Psoas muscle (tissue), 8 donors: ENCODE measurements around the gene AJAP1. TPM values are rescaled to one million over a fixed set of nuclear protein-coding genes. Genes with fewer than 3 reads are reported as not detected.

ENCODE experiments used
- ATAC-seq, 4 donors: fragments of 200-7000 bp; cut with Tn5 transposase; one replicate each; pipeline ENCODE4 v1.9.1; 2020; ENCODE audit warnings: moderate library complexity in 3 of 4, mild to moderate bottlenecking in 2 of 4
- DNase-seq, 2 donors: peaks; one replicate each; pipeline ENCODE4 v3.0.0-alpha.2; 2020
- H3K27ac ChIP-seq: fragments of 200-600 bp; one replicate; pipeline ENCODE4 v1.8.0; 2022
- H3K27me3 ChIP-seq, 3 donors: fragments of 200-600 bp in 1 of 3; one replicate each; pipeline versions ENCODE4 v1.6.1 to v1.8.0; 2013 to 2022; ENCODE audit warnings: low read length in 2 of 3, mild to moderate bottlenecking in 2 of 3, moderate library complexity in 1 of 3; ENCODE audit not compliant: insufficient read depth in 3 of 3
- H3K36me3 ChIP-seq, 2 donors: fragments of 200-600 bp in 1 of 2; one replicate each; pipeline versions ENCODE4 v1.6.1 to v1.8.0; 2013 to 2022; ENCODE audit warnings: low read depth in 1 of 2, mild to moderate bottlenecking in 1 of 2, moderate library complexity in 1 of 2; ENCODE audit not compliant: insufficient read depth in 1 of 2
- H3K4me1 ChIP-seq: fragments of 200-600 bp; one replicate; pipeline ENCODE4 v1.8.0; 2022
- H3K4me3 ChIP-seq: fragments of 200-600 bp; one replicate; pipeline ENCODE4 v1.8.0; 2022; ENCODE audit warnings: mild to moderate bottlenecking
- H3K9me3 ChIP-seq: fragments of 200-600 bp; one replicate; pipeline ENCODE4 v1.8.0; 2022
- WGBS, 3 donors: extraction: QIAGEN DNeasy Blood & Tissue Kit; methylation state at CpG; one replicate each; pipeline versions ENCODE4 v1.1.6 to v1.1.7; 2013; 5-methylcytosine and 5-hydroxymethylcytosine counted together
- intact Hi-C, 2 donors: fragments of 100-400 bp; cut with DNase I; formaldehyde crosslinking; loops; one replicate each; pipeline versions ENCODE4 v1.11.0 to v1.14.2; 2022
- polyA plus RNA-seq, 3 donors: library from polyadenylated mRNA; stranded (reverse); fragments of 200-250 nt; gene quantifications; one replicate each; pipeline ENCODE4 v1.2.3, GENCODE V29; 2013
- total RNA-seq, 4 donors: library from RNA; stranded (reverse); fragmentation: NEBNext Ultra II Directional in 2 of 4; extraction: Animal tissue kit (Norgen Biotek cat#: 25700) in 2 of 4; gene quantifications; one replicate each; pipeline versions ENCODE4 v1.2.1 to v1.2.4, GENCODE V29; 2021 to 2023
- TF ChIP-seq, protein P1 (sequence below): fragments of 200-600 bp; IDR thresholded peaks from one replicate; pipeline ENCODE4 v1.8.0; 2022; ENCODE audit warnings: antibody characterized with exemption
- donor health status: healthy with polysubstance abuse.
- donor health status: DM: no; HTN: no; CAD: no; lungs with moderate emphysema.
- donor health status: Bipolar disorder and iron deficiency.
- donor health status: healthy.
- donor health status: DM: yes; HTN: yes; CAD: no.
- donor health status: DM: no; HTN: no; CAD: no.
- donor health status: DM: no; HTN: no; CAD: no.
- donor health status: DM: yes; HTN: yes; CAD: no.

AJAP1 gene
- total and polyA plus RNA-seq, 7 donors: under 0.01 to 1.4 (median 0.07) TPM

DNA sequence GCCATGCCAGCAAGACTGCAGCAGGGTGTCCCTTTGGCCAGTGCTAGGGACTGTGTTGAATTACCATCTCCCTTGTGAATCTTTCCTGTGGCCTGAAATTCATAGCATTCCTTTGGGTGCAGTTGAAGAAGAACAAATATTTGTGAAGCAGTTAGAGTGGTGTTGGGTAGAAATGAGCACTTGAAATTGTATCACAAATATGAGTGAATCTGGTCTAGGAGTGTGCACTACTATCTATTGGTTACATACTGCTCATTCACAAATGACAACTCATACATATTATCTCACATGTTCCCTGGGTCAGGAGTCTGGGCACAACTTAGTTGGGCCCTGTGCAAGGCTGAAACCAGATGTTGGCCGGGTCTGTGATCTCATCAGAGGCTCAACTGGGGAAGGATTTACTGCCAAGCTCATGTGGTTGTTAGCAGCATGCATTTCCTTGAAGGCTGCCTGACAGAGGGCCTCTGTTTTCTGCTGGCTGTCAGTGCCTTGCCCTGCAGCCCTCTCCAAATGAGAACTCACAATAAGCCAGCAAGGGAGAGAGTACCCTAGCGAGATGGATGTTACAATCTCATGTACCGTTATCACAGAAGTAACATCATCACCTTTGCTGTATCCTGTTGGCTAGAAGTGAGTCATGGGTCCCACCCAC is 23.8 kb downstream of the AJAP1 start:
- intact Hi-C loops: no loop called here
- Histone ChIP-seq H3K4me1 (no peaks in the 10 kb centered on the region), H3K4me3 (no peak overlapping the region), H3K27ac (no peak overlapping the region), H3K36me3 (no peaks in the 10 kb centered on the region), H3K27me3 (peaks cover 0 to 4% (median 0%) of the 10 kb centered on the region in 3 donors), H3K9me3 (no peaks in the 10 kb centered on the region)
- TF ChIP-seq, protein P1, sequence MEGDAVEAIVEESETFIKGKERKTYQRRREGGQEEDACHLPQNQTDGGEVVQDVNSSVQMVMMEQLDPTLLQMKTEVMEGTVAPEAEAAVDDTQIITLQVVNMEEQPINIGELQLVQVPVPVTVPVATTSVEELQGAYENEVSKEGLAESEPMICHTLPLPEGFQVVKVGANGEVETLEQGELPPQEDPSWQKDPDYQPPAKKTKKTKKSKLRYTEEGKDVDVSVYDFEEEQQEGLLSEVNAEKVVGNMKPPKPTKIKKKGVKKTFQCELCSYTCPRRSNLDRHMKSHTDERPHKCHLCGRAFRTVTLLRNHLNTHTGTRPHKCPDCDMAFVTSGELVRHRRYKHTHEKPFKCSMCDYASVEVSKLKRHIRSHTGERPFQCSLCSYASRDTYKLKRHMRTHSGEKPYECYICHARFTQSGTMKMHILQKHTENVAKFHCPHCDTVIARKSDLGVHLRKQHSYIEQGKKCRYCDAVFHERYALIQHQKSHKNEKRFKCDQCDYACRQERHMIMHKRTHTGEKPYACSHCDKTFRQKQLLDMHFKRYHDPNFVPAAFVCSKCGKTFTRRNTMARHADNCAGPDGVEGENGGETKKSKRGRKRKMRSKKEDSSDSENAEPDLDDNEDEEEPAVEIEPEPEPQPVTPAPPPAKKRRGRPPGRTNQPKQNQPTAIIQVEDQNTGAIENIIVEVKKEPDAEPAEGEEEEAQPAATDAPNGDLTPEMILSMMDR: no peak
- no peak for ATAC-seq
- WGBS, 3 donors: 54 to 86% (median 85%) methylated on average over 3 of the region's 3 CpGs
- DNase-seq: no peak

DNA sequence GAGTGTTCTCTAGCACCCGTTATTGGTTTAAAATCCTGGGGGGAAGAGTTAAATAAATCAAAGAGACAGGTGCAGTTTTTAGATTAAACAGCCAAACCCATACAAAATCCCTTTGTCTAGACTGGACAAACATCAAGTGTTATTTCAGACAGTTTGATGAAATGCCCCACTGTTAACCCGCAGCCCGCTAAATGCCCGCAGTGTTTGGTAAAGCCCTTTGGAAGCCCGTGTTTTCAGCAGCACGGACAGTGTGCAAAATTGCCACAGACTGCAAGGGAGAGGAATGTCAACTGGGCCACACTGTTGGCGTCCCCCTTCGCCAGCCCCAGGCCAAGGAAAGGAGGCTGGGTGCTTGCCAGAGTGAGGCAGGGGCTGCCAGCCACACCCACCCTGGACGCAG is 26.6 kb downstream of the AJAP1 start:
- H3K9me3 ChIP-seq: no peaks in the 10 kb centered on the region
- no peaks in the 10 kb centered on the region for H3K4me1 ChIP-seq
- intact Hi-C loops: no loop called here
- ATAC-seq (no peak), DNase-seq (no peak)
- WGBS, 3 donors: 34 to 41% (median 38%) methylated on average over 9 of the region's 9 CpGs
- H3K36me3 ChIP-seq: no peaks in the 10 kb centered on the region
- peaks cover 0 to 4% (median 3%) of the 10 kb centered on the region in 3 donors for H3K27me3 ChIP-seq
- TF ChIP-seq, protein P1: no peak
- H3K27ac ChIP-seq: no peak overlapping the region
- no peak overlapping the region for H3K4me3 ChIP-seq

DNA sequence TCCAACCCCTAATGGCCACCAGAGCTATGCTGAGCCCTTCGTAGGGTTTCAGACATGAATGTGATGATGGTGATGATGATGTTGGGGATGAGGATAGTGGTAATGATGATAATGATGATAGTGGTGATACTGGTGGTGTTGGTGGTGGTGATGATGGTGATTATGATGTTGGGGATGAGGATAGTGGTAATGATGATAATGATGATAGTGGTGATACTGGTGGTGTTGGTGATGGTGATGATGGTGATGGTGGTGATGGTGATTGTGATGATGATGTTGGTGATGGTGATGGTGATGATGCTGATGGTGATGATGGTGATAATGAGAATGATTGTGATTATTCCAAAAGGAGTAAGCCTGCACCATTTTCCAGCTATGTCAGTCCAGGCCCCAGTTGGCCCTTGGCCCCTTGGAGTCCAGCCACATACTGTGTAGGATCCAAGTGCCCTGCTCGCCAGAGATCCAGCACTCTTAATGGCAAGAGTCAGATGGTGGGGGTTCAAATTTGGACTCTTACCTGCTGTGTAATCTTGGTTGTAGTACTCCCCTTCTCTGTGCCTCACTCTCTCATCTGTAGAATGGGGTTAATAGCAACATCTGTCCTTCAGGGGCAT is 28.3 kb downstream of the AJAP1 start:
- 66 to 70% (median 67%) methylated on average over 2 of the region's 2 CpGs for WGBS, 3 donors
- Histone ChIP-seq H3K36me3 (no peaks in the 10 kb centered on the region), H3K9me3 (no peaks in the 10 kb centered on the region), H3K4me1 (no peaks in the 10 kb centered on the region), H3K4me3 (no peak overlapping the region), H3K27me3 (peaks cover 0 to 3% (median 3%) of the 10 kb centered on the region in 3 donors), H3K27ac (no peak overlapping the region)
- TF ChIP-seq, protein P1: no peak
- intact Hi-C loops: no loop called here
- no peak for DNase-seq
- no peak for ATAC-seq

DNA sequence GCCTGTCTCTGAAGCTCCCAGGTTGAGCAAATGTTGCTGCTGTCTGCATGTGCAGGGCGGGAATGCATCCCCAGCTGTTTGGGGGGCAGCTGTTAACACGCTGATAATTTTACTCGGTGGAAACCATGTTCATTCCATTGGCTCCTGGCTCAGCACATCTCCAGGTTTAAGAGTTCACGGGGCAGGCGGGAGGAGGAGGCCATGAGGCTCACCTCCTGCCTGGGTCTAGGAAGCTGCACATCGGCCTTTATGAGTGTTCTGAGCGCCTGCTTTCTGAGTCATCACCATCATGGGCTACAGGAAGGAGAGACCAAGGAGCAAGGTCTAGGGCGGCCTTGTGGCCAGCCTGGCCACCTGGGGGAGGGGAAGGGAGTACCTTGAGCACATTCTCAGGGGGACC is 29.7 kb downstream of the AJAP1 start:
- ATAC-seq (no peak), DNase-seq (no peak)
- intact Hi-C loops: no loop called here
- Histone ChIP-seq H3K4me1 (no peaks in the 10 kb centered on the region), H3K36me3 (no peaks in the 10 kb centered on the region), H3K27me3 (peaks cover 0 to 11% (median 3%) of the 10 kb centered on the region in 3 donors), H3K9me3 (no peaks in the 10 kb centered on the region), H3K4me3 (no peak overlapping the region), H3K27ac (no peak overlapping the region)
- 61 to 65% (median 65%) methylated on average over 8 of the region's 8 CpGs for WGBS, 3 donors
- TF ChIP-seq, protein P1: no peak
